SU-DHL-6 (cell line): Measurements from ENCODE around the gene EVL.

Experiments used
- CTCF ChIP-seq: fragments of 200-600 bp; sonication (generic); IDR thresholded peaks from one replicate; pipeline ENCODE4 v1.5.1; 2017; ENCODE audit warnings: antibody characterized with exemption, mild to moderate bottlenecking, low read length, moderate library complexity; ENCODE audit not compliant: insufficient read depth, poor library complexity, severe bottlenecking
- EZH2phosphoT487 ChIP-seq: fragments of 200-600 bp; sonication (generic), shearing (Covaris generic); conservative IDR thresholded peaks from 2 replicates; pipeline ENCODE4 v1.6.1; 2018; ENCODE audit warnings: mild to moderate bottlenecking, antibody characterized with exemption, low read length, moderate library complexity, mixed read lengths

- no peak for TF ChIP-seq CTCF
- TF ChIP-seq EZH2phosphoT487, result no peak
Observed at GRCh38 chr14:100100032-100100703, 34.9 kb downstream of the EVL start.
